ENCODE data around the gene NBEAL2.

The NBEAL2 gene

DNA sequence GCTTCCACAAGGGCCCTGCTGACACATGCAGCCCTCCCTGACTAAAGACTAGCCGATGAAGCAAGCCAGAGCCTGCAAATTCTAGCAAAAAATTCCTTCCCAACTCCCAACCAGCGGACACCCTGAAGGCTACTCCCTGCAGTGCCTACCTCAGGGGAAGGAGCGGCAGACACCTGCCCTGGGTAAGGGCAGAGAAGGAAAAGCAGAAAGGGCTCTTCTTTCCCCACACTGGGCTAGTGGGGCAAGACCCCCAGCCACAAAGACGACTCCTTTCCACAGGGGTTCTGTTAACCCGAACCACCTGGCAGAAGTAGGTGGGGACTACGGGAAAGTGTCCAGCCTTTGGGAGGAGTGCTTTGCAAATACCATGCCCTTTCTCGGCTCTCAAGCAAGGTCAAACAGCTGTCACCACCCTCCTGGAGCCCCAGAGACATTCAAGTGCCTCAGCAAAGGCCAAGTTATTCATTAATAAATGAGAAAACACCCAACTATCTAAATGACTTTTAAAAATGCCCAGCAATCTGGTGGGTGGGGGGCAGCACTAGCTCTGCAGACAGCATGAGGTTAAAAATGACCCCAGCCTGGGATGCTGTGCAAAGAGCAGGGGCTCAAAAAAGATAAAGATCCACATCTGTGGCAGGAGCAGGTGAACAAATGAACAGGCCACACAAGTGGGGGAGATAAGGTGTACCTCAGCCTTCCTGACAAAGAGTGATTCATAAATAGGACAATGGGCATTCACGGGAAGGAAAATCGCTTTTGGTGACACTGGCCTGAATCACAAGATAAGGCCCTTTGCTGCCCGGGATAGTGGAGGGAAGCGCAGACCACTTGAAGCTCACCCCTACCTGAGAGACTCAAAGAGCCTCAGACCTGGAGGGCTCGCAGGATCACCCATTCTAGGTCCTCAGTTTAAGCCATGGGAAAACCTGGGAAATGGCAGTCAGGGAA, 36.0 kb upstream of the NBEAL2 start:
- no peak for DNase-seq (ENCODE audit: low read depth in 2 of 2)

DNA sequence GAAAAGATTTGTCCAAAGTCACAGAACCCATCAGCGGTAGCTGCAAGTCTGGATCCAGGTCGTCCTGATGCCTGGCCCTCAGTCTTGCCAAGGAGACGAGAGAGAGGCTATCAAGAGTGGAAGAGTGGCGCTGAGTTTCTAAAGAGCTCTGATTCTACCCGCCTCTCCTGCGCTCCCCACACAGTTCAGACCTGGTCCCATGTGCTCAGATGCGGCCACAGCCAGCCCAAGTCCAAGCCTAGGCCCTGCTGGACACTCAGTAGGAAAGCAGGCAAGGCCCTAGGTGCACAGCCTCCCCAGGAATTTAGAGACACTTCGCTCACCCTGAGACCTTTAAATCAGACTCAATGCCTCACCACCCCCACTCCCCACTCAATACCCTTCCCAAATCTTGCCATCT, 35.3 kb upstream of the NBEAL2 start:
- DNase-seq (ENCODE audit: low read depth in 2 of 2), result no peak

GRCh38 chr3:46946416-46946815, 33.0 kb upstream of the NBEAL2 start:
- DNase-seq (ENCODE audit: low read depth in 2 of 2), result no peak

DNA sequence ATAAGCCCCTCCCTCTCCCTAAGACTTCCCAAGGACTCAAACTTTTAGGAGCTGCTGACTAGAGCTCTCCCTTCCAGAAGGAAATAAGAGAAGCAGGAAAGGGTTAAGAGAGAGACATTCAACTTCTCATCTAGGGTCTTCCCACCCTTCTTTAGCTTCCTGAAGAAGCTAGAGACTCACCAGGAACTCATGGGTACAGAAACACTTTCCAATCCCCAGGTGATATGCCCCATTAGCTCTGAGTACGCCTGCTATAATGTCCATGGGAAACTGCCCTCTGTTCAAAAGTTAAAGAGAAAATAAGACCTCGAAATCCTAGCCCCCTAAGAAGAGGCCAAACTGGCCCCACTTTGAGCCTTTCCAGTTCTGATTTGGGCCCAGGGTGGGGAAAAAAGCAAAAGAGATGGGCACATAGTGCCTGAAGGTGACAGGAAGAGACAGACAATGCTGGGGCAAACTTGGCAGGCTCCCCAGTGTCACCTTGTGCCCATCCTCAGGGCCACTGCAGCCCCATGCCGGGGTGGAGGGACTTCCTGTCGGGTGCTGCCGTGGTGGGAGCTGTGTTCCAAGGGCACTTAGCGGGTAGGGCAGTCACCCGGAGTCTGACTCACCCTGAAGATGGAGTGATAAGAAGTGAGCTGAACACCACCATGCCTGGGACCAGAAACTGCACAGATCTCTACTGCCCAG, 32.5 kb upstream of the NBEAL2 start:
- DNase-seq (ENCODE audit: low read depth in 2 of 2), result peak; percentile 45 to 69

DNA sequence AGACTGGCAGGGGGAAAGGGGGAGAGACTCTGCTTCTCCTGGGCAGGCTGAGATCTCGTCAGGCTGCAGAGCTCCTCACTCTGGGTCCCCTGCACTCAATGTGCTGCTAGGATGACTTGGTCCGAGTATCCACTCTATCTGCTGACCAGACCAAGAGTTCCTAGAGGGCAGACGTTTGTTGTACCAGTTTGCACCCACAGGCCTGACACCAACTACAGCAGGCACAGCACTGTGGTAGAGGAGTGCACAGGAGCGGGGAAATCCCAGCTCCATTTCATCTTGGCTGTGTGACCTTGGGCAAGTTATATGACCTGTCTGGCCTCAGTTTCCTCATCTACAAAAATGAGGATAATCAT, 31.9 kb upstream of the NBEAL2 start:
- DNase-seq (ENCODE audit: low read depth in 2 of 2), result no peak

DNA sequence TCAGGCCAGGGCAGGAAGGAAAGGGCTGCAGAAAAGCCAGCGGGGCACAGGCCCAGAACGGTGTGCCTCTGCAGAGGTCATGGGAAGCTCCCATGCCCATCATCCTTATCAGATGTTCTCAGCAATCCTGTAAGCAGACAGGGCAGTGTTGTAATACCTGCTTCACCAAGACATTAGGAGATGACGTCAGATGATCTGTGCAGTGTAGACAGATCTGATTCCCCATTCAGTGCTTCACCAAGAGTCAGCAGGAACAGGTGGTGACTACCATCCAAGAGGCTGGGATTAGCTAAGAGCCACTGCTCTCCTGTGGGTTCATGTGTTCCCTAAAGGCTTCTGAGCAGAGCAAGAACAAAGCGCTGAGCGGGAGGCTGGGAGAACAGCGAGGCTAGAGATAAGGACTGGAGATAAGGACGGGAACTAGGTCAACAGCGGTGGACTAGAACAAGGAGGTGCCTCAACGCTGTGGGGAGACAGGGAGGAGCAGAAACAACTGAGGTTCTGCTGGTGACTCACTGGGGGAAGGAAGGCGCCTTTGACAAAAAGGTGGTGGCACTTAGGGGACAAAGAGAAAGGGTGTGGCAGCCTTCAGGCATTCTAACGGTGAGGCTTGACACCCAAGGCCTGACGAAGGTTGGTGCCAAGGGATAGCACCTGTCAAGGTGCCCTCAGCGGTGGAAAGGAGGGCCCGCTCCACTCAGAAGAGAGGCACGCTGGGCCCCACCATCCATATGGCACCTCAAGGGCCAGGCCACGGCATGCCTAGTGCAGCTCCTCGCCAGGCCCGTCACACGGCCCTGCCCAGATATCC, 31.3 kb upstream of the NBEAL2 start:
- peak; percentile 40 to 54 for DNase-seq (ENCODE audit: low read depth in 2 of 2)

GRCh38 chr3:46948830-46949671, 30.4 kb upstream of the NBEAL2 start:
- DNase-seq (ENCODE audit: low read depth in 2 of 2), result no peak

DNA sequence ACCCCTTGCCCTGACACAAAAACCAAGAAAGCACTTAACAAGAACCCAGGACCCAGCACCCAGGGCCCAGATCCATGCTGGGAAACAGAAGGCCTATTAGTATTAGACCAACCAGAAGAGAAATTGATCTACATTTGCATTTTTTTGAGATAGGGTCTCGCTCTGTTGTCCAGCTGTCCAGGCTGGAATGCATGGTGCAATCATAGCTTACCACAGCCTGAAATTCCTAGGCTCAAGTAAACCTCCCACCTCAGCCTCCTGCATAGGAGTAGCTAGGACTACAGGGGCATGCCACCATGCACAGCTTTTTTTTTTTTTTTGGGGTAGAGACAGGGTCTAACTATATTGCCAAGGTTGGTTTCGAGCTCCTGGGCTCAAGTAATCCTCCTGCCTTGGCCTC, 29.3 kb upstream of the NBEAL2 start:
- no peak for DNase-seq (ENCODE audit: low read depth in 2 of 2)

DNA sequence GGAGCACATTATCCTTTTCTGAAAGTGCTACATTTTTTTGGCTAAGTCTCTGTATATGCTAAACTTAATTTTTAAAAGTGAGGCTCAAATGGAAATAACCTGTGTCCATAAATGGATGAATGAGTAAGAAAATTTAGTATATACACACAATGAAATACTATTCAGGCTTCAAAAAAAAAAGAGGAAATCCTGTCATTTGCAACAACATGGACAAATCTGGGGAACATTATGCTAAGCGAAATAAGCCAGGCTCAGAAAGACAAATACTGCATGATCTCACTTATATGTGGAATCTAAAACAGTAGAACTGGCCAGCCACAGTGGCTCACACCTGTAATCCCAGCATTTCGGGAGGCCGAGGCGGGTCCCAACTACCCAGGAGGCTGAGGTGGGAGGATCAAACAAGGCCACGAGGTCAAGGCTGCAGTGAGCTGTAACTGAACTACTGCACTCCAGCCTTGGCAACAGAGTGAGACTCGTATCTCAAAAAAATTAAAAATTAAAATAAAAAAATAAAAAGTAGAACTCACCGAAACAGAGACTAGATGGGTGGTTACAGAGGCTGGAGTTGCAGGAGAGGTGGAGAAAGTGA, 28.7 kb upstream of the NBEAL2 start:
- DNase-seq (ENCODE audit: low read depth in 2 of 2), result no peak

- no peak for DNase-seq (ENCODE audit: low read depth in 2 of 2)
Observed at GRCh38 chr3:46952813-46953212, 26.7 kb upstream of the NBEAL2 start.

DNA sequence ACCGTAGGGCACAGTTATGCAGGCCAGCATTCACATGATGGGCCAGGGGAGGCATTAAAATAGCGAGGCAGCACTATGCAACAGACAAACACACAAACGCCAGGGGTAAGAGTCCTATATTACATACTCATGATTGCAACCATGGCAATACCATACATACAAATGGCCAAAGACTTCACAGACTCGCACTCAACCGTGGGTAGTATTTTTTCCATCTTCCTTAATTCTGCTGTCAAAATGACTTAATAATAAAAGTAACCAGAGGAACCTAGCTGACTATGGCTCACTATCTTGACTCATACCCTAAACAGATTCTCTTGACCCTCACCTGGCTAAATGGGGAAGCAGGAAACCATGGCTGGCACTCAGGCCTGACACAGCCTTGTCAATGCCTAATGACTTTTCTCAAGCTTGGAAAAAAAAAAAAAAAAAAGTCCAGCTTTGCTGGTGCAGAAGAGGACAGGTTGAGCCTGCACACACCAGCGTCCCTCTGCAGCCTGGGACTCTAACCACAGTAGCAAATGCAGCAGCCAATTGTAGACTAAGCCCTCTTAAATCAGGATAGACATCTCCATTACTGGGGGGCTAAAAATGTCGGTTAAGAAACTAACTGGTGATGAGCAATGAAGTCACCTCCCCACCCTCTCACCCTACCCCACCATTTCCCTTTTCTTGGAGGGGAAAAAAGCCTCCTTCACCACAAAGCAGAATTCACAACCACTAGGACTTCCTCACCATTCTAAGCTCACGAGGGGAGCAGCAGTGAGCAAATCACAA, 26.0 kb upstream of the NBEAL2 start:
- no peak for DNase-seq (ENCODE audit: low read depth in 2 of 2)

- DNase-seq (ENCODE audit: low read depth in 2 of 2), result no peak
Observed at GRCh38 chr3:46954178-46954577, 25.3 kb upstream of the NBEAL2 start.

GRCh38 chr3:46955157-46955556, 24.3 kb upstream of the NBEAL2 start:
- no peak for DNase-seq (ENCODE audit: low read depth in 2 of 2)

GRCh38 chr3:46955801-46956259, 23.6 kb upstream of the NBEAL2 start:
- DNase-seq (ENCODE audit: low read depth in 2 of 2), result no peak

- no peak for DNase-seq (ENCODE audit: low read depth in 2 of 2)
Observed at GRCh38 chr3:46957092-46957820, 22.2 kb upstream of the NBEAL2 start.

DNA sequence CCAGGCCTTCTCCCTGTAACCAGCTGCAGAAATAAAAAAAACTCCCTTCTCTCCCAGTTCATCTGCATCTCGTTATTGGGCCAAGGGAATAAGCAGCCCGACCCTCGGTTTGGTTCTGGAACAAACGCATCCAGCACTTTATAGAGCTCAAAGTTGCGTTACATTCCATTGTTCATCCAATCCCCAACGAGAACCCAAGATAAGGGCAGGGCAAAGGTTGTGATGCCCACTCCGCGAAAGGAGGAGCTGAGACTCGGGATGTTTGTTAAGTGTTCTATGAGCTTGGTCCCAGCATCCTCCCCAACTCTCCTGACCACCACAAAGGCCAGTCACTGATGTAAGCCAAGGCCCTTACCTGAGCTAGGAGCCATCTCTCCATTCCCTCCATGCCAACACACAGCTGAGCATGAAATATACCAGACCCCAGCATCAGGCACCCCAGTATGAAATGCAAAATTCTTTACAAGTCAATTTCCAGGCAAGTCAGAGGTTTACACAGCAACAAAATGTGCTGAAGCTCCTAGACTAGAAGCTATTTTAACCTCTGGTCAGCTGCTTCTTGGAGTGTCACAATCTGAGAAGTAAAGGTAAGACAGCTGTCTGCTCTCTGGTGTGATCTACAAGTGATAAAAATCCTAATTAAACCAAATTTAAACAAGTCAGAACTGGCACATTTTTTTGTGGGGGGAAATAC, 20.9 kb upstream of the NBEAL2 start:
- no peak for DNase-seq (ENCODE audit: low read depth in 2 of 2)

DNA sequence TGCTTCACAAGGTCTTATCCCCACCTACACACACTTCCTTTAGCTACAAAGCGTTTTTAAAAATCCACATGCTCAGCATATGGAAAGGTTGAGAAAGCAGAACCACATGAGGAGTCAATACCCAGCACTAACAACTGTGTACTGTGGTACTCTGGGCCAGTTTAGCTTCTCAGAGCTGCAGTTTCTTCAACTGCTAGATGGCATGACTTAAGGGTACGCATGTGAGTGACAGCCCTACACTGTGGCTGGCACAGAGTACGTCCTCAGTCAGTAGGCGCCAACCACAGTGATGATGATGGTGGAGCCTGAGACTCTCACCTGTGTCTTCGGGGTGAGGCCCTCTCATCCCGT, 20.3 kb upstream of the NBEAL2 start:
- DNase-seq (ENCODE audit: low read depth in 2 of 2), result peak; percentile 39 to 52

DNA sequence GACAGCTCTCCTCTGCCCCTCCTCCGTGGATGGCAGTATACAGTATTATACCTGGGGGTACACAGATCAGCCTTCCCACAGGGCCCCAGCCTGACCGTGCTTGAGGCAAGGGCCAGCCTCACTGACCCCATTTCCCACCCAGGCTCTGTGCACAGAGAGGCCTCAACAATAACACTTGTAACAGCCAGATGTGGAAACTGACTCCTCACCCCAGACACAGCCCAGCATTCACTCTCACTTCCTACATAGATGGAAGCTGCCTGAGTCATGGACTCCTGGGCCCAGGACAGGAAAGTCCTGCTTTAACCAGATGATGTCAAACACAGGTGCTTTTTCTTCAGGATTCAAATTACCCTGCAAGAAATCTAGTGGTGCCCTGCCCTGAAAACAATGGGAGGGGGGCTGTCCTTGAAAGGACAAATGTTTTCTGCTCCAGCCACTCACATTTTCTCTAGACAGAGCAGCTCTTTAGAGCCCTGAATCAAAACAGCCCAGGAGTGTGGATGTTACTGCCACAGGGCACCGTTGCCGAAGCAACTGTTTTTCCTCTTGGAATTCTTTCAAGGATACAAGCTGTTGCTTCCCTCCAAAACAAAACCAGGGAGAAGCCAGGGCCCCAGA, 19.3 kb upstream of the NBEAL2 start:
- no peak for DNase-seq (ENCODE audit: low read depth in 2 of 2)
